ENCODE measurements around the gene CDH4. TPM values are rescaled to one million over a fixed set of nuclear protein-coding genes. Genes with fewer than 3 reads are reported as not detected.

CDH4 gene
- total RNA-seq, 1 donor from 2014 or later = 0.06 TPM

DNA sequence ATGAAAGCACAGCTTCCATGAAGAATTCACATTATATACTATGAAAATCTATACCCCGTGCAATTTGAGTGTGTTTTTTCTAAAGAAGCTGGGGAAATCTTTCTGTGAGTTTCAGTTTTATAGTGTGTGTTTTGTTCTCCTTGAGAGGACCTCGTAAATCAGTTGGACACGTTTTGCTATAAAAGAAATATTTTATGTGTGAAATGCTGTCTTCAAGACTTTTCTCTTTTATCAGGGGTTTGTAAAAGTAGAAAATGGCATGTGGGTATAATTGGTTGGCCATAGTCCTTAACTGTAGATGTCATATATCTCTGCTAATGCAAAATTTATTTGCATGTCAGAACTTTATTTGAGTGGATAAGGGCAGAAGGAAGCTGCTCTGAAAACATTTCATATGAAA is 186.2 kb downstream of the CDH4 start:
- DNase-seq (no peak), ATAC-seq (no peak)
- no peak overlapping the region for H3K4me3 ChIP-seq
- no peaks in the 10 kb centered on the region for H3K4me1 ChIP-seq
- no peaks in the 10 kb centered on the region for H3K9me3 ChIP-seq
- H3K27ac ChIP-seq = no peak overlapping the region
- TF ChIP-seq, protein P1, sequence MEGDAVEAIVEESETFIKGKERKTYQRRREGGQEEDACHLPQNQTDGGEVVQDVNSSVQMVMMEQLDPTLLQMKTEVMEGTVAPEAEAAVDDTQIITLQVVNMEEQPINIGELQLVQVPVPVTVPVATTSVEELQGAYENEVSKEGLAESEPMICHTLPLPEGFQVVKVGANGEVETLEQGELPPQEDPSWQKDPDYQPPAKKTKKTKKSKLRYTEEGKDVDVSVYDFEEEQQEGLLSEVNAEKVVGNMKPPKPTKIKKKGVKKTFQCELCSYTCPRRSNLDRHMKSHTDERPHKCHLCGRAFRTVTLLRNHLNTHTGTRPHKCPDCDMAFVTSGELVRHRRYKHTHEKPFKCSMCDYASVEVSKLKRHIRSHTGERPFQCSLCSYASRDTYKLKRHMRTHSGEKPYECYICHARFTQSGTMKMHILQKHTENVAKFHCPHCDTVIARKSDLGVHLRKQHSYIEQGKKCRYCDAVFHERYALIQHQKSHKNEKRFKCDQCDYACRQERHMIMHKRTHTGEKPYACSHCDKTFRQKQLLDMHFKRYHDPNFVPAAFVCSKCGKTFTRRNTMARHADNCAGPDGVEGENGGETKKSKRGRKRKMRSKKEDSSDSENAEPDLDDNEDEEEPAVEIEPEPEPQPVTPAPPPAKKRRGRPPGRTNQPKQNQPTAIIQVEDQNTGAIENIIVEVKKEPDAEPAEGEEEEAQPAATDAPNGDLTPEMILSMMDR (IDR thresholded peaks at IDR 0.05) = no peak
- H3K27me3 ChIP-seq (ENCODE audit: low read depth) = peaks cover 37% of the 10 kb centered on the region
- no peaks in the 10 kb centered on the region for H3K36me3 ChIP-seq
- intact Hi-C loops (cut with DNase I) = no loop called here

DNA sequence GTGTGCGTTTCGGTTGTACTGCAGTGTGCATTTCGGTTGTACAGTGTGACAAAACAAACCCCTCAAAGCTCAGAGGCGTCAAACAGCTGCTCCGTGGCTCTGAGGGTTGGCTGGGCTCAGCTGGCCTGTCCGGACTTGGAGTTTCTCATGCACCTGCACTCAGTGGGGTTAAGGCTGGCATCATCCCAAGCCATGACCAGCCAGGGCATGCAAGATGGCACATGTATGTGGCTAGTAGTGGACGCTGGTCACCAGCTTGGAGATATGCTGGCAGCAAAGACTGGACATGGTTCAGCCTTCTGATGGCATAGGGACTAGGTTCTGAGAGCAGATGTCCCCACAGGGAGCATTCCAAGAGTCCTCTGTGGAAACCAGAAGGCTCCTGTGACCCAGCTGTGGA is 187.2 kb downstream of the CDH4 start:
- H3K9me3 ChIP-seq = no peaks in the 10 kb centered on the region
- TF ChIP-seq, protein P1 (IDR thresholded peaks at IDR 0.05) = no peak
- ATAC-seq (no peak), DNase-seq (no peak)
- no peak overlapping the region for H3K27ac ChIP-seq
- intact Hi-C loops (cut with DNase I) = no loop called here
- H3K36me3 ChIP-seq = no peaks in the 10 kb centered on the region
- H3K4me1 ChIP-seq = no peaks in the 10 kb centered on the region
- peaks cover 32% of the 10 kb centered on the region for H3K27me3 ChIP-seq (ENCODE audit: low read depth)
- no peak overlapping the region for H3K4me3 ChIP-seq

DNA sequence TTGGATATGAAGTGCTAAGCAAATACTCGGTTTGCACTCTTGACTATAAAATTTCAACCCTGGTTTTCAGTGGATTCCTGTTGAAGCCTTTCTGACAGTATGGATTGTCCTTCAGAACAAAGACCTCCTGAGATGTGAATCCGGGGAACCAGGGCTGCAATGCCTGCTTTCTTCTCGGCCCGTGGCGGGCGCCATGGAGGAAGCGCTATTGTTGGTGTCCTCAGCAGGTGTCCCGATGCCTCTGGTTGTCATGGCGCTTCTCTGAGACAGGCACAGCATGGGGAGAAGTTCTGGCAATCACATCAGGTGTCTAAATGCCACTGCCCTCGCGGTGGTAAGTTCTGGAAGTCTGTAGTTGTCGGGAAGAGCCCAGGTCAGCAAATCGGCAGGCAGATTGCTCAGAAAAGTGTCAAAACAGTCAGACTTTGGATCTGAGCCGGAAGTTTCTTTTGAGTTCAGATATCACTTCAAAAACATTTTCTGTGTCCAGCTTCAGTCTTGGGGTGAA is 188.5 kb downstream of the CDH4 start:
- TF ChIP-seq, protein P1 (IDR thresholded peaks at IDR 0.05) = no peak
- Histone ChIP-seq H3K9me3 (no peaks in the 10 kb centered on the region), H3K36me3 (no peaks in the 10 kb centered on the region), H3K27me3 (ENCODE audit: low read depth) (peaks cover 19% of the 10 kb centered on the region), H3K4me3 (no peak overlapping the region), H3K27ac (no peak overlapping the region), H3K4me1 (no peaks in the 10 kb centered on the region)
- no peak for ATAC-seq
- intact Hi-C loops (cut with DNase I) = no loop called here
- DNase-seq = no peak

DNA sequence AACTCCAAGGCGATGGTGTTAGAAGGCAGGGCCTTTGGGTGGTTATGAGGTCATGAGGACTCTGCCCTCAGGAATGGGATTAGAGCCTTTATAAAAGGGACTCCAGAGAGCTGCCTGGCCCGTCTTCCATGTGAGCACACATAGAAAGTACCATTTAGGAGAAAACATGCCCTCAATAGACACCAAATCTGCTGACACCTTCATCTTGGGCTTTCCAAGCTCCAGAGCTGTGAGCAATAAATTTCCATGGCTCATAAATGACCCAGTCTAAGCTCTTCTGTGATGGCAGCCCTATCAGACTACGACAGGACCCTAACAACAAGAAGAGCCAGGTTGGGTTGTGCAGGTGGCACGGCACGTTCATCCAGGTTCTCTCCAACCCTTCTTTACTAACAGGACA is 189.5 kb downstream of the CDH4 start:
- DNase-seq (no peak), ATAC-seq (no peak)
- TF ChIP-seq, protein P1 (IDR thresholded peaks at IDR 0.05) = no peak
- Histone ChIP-seq H3K27me3 (ENCODE audit: low read depth) (peaks cover 12% of the 10 kb centered on the region), H3K4me3 (no peak overlapping the region), H3K36me3 (no peaks in the 10 kb centered on the region), H3K4me1 (no peaks in the 10 kb centered on the region), H3K27ac (no peak overlapping the region), H3K9me3 (no peaks in the 10 kb centered on the region)
- intact Hi-C loops (cut with DNase I) = no loop called here

DNA sequence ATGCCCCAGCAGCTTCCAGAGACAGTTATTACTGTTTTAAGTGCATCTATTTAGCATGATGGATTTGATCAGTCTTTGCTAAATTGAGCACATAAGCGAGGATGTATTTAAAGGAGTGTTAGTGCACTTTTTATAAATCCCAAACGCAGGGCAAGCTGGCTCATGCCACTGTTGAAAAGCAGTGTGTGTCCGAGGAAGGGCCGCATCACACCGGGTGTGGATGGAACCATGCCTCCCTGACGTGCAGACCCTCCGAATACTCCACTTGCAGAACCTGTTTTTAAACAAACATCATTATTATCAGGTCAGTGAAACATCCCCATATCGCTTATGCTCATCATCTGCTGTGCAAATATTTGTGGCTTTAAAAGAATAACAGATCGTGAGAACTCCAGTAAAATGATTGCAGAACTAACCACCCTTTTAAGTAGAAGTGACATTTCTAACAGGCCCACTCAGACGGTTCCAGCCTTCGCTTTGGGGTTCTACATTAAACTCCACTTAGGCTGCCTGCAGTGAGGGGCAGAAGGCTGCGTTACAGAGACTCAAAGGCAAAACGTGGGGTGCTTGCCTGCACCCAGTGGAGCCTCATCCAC is 190.1 kb downstream of the CDH4 start:
- DNase-seq (no peak), ATAC-seq (no peak)
- Histone ChIP-seq H3K4me3 (no peak overlapping the region), H3K27me3 (ENCODE audit: low read depth) (peaks cover 12% of the 10 kb centered on the region), H3K9me3 (no peaks in the 10 kb centered on the region), H3K27ac (no peak overlapping the region), H3K4me1 (no peaks in the 10 kb centered on the region), H3K36me3 (no peaks in the 10 kb centered on the region)
- intact Hi-C loops (cut with DNase I) = no loop called here
- TF ChIP-seq, protein P1 (IDR thresholded peaks at IDR 0.05) = no peak
